ENCODE measurements around the gene VEGFA.

DNA sequence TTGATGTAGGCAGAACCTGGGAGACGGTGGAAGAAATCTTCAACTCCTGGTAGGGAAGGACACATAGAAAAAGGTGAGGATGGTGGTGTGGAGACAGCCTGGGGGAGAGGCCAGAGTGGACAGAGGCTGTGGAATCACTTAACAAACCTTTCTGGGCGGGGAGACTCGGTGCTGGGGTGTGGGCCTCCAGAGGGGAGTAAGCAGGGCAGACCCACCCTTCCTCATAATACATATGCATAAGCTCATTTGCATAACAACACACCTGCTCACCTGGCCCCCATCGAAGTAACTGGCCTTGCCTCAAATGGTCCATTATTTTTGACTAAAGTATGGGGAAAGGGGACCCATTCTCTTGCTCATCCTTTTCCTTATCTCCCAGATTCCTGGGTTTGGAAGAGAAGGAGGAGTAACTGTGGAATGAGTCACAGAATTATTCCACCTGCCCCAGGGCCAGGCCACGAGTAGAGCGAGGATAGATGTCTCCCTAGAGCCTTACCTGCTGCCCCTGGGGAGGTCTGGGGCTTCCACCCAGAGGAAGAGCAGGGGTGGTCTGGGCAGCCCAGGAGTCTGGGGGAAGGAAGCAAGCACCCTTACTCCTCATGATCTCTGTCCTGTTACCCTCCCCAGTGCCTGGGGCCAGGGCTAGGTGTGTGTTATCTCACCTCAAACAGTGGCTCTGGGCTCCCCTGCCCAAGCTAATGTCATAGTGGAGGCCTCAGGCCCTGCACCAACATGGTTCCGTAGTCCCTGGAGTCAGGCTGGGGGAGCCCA lies 10.7 kb upstream of the VEGFA start:
- no peak for TF ChIP-seq GATA2 (IDR thresholded peaks at IDR 0.05; ENCODE audit: low read depth, low read length)
- TF ChIP-seq GATA3 (IDR thresholded peaks at IDR 0.05; ENCODE audit: low read depth, low read length): no peak
